HEK293T (cell line): Measurements from ENCODE around the gene NAIF1.

Experiments used
- ARNT ChIP-seq: fragments of 450-650 bp; IDR thresholded peaks from 2 replicates; pipeline ENCODE4 v1.6.1; 2017; ENCODE audit warnings: mild to moderate bottlenecking
- BHLHE40 ChIP-seq: fragments of 450-650 bp; IDR thresholded peaks from 2 replicates; pipeline ENCODE4 v1.6.1; 2016; ENCODE audit warnings: mild to moderate bottlenecking, moderate library complexity, borderline replicate concordance
- ELF4 ChIP-seq: fragments of 450-650 bp; IDR thresholded peaks from 2 replicates; pipeline ENCODE4 v1.6.1; 2017; ENCODE audit warnings: antibody characterized with exemption
- FOXA1 ChIP-seq: fragments of 450-650 bp; IDR thresholded peaks from 2 replicates; pipeline ENCODE4 v1.6.1; 2016; ENCODE audit warnings: mild to moderate bottlenecking
- FOXK2 ChIP-seq: fragments of 450-650 bp; IDR thresholded peaks from 2 replicates; pipeline ENCODE4 v1.6.1; 2016; ENCODE audit warnings: mild to moderate bottlenecking
- FOXM1 ChIP-seq: fragments of 450-650 bp; IDR thresholded peaks from 2 replicates; pipeline ENCODE4 v1.6.1; 2017; ENCODE audit warnings: mild to moderate bottlenecking, borderline replicate concordance
- HDGF ChIP-seq: fragments of 450-650 bp; IDR thresholded peaks from 2 replicates; pipeline ENCODE4 v1.6.1; 2017; ENCODE audit warnings: antibody characterized with exemption, borderline replicate concordance
- L3MBTL2 ChIP-seq: fragments of 450-650 bp; conservative IDR thresholded peaks from 2 replicates; pipeline ENCODE4 v1.6.1; 2016; ENCODE audit warnings: mild to moderate bottlenecking
- PKNOX1 ChIP-seq: fragments of 450-650 bp; IDR thresholded peaks from 2 replicates; pipeline ENCODE4 v1.6.1; 2016
- SP1 ChIP-seq: fragments of 450-650 bp; IDR thresholded peaks from 2 replicates; pipeline ENCODE4 v1.6.1; 2017
- SUZ12 ChIP-seq: fragments of 450-650 bp; IDR thresholded peaks from 2 replicates; pipeline ENCODE4 v1.6.1; 2016; ENCODE audit warnings: mild to moderate bottlenecking
- ZNF384 ChIP-seq: fragments of 450-650 bp; IDR thresholded peaks from 2 replicates; pipeline ENCODE4 v1.6.1; 2016

- no peak for TF ChIP-seq SUZ12
- TF ChIP-seq FOXK2: no peak
- no peak for TF ChIP-seq HDGF
- no peak for TF ChIP-seq FOXA1
- no peak for TF ChIP-seq SP1
- TF ChIP-seq ZNF384: no peak
- TF ChIP-seq ELF4: no peak
- TF ChIP-seq PKNOX1: no peak
- no peak for TF ChIP-seq L3MBTL2
- TF ChIP-seq BHLHE40: no peak
- TF ChIP-seq ARNT: no peak
- no peak for TF ChIP-seq FOXM1
Observed at GRCh38 chr9:128109050-128109709, 42.1 kb upstream of the NAIF1 start.
